ENCODE results near the gene REV3L.

REV3L gene

DNA sequence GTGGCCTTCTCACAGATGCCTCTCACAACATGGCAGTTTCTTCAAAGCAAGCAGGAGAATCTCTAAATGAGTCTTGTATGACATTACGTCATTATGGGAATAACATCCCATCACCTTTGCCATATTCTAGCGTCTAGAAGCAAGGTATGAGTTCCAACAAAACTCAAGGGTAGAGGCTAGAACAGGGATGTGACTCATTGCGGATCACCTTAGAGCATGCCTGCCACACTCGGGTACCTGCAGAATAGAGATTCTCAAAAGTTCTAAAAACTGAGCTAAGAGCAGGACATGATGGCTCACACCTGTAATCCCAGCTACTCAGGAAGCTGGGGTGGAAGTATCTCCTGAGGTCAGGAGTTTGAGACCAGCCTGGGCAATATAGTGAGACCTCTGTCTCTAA is 212.9 kb downstream of the REV3L start:
- Histone ChIP-seq H3K79me2 (ENCODE audit: low read length) (peaks cover 80% of the 10 kb centered on the region), H4K20me1 (ENCODE audit: insufficient read depth, low read length) (no peaks in the 10 kb centered on the region; the same call in 1 of the 2 replicates), H3K4me1 (ENCODE audit: low read length) (peaks cover 30% of the 10 kb centered on the region), H3K27ac (ENCODE audit: low read length) (no peak overlapping the region), H3K4me2 (ENCODE audit: low read length) (no peak overlapping the region), H3K4me3 (ENCODE audit: low read length) (no peak overlapping the region), H2AFZ (ENCODE audit: low read depth, low read length) (no peak overlapping the region), H3K36me3 (replicated peaks; ENCODE audit: low read depth, low read length) (peaks cover 63% of the 10 kb centered on the region), H3K27me3 (ENCODE audit: low read depth, low read length) (no peaks in the 10 kb centered on the region), H3K9me3 (ENCODE audit: insufficient read depth, low read length) (no peaks in the 10 kb centered on the region), H3K9ac (ENCODE audit: low read length) (no peak overlapping the region)
- no peak for TF ChIP-seq CTCF (IDR thresholded peaks at IDR 0.05; ENCODE audit: low read depth, low read length)
- TF ChIP-seq EZH2phosphoT487 (IDR thresholded peaks at IDR 0.05; ENCODE audit: low read depth), result no peak

DNA sequence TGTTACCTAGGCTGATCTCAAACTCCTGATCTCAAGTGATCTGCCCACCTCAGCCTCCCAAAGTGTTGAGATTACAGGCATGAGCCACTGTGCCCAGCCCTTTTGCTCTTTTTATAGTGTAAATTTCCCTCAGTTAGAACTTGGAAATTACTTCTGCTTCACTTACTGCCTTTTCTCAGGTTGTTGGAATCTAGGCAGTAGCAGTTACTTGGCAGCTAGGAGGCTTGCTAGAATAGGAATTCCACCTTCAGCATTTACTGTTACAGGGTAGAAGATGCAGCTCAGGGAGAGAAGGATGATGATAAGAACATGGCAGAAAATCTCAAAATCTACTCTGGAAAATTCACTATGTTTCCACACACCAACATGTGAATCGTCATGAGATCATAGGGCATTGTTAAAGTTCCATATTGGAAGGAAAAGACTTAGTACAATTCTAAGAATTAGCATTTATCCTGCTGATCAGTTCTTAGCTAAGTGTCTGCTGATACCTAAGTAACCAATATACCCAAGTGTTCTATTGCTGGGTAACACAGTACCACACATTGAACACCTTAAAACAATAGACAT is 213.5 kb downstream of the REV3L start:
- no peak overlapping the region for H3K9ac ChIP-seq (ENCODE audit: low read length)
- peaks cover 79% of the 10 kb centered on the region for H3K79me2 ChIP-seq (ENCODE audit: low read length)
- no peak overlapping the region for H3K27ac ChIP-seq (ENCODE audit: low read length)
- peaks cover 59% of the 10 kb centered on the region for H3K36me3 ChIP-seq (replicated peaks; ENCODE audit: low read depth, low read length)
- H3K4me2 ChIP-seq (ENCODE audit: low read length), result no peak overlapping the region
- no peaks in the 10 kb centered on the region for H3K27me3 ChIP-seq (ENCODE audit: low read depth, low read length)
- peaks cover 35% of the 10 kb centered on the region for H3K4me1 ChIP-seq (ENCODE audit: low read length)
- no peaks in the 10 kb centered on the region; the same call in 1 of the 2 replicates for H4K20me1 ChIP-seq (ENCODE audit: insufficient read depth, low read length)
- TF ChIP-seq CTCF (IDR thresholded peaks at IDR 0.05; ENCODE audit: low read depth, low read length) (no peak), EZH2phosphoT487 (IDR thresholded peaks at IDR 0.05; ENCODE audit: low read depth) (no peak)
- no peaks in the 10 kb centered on the region for H3K9me3 ChIP-seq (ENCODE audit: insufficient read depth, low read length)
- no peak overlapping the region for H3K4me3 ChIP-seq (ENCODE audit: low read length)
- no peak overlapping the region for H2AFZ ChIP-seq (ENCODE audit: low read depth, low read length)

- H4K20me1 ChIP-seq (ENCODE audit: insufficient read depth, low read length), result no peaks in the 10 kb centered on the region; the same call in 1 of the 2 replicates
- peak overlapping the region; percentile 8; the same call in 1 of the 2 replicates for H3K9ac ChIP-seq (ENCODE audit: low read length)
- no peaks in the 10 kb centered on the region for H3K9me3 ChIP-seq (ENCODE audit: insufficient read depth, low read length)
- H2AFZ ChIP-seq (ENCODE audit: low read depth, low read length), result no peak overlapping the region
- peaks cover 51% of the 10 kb centered on the region for H3K36me3 ChIP-seq (replicated peaks; ENCODE audit: low read depth, low read length)
- H3K27me3 ChIP-seq (ENCODE audit: low read depth, low read length), result no peaks in the 10 kb centered on the region
- peak overlapping the region; percentile 48 for H3K4me2 ChIP-seq (ENCODE audit: low read length)
- TF ChIP-seq CTCF (IDR thresholded peaks at IDR 0.05; ENCODE audit: low read depth, low read length) (no peak), EZH2phosphoT487 (IDR thresholded peaks at IDR 0.05; ENCODE audit: low read depth) (no peak)
- peaks cover 77% of the 10 kb centered on the region for H3K79me2 ChIP-seq (ENCODE audit: low read length)
- H3K4me3 ChIP-seq (ENCODE audit: low read length), result no peak overlapping the region
- H3K27ac ChIP-seq (ENCODE audit: low read length), result peak overlapping the region; percentile 70
- H3K4me1 ChIP-seq (ENCODE audit: low read length), result peaks cover 35% of the 10 kb centered on the region
These were observed 215.2 kb downstream of the REV3L start for GRCh38 chr6:111267764-111268333.

DNA sequence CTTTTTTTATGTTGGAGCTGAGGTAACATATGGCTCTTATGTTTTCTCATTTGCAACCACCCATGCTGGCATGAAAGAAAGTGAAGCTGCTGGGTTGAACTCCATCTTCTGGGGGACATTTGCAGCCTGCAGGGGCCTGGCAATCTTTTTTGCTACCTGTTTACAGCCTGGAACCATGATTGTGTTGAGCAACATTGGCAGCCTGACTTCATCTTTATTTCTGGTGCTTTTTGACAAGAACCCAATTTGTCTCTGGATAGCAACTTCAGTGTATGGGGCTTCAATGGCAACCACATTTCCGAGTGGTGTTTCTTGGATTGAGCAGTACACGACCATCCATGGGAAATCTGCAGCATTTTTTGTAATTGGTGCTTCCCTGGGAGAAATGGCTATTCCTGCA is 216.7 kb downstream of the REV3L start:
- H3K79me2 ChIP-seq (ENCODE audit: low read length), result peaks cover 85% of the 10 kb centered on the region
- TF ChIP-seq EZH2phosphoT487 (IDR thresholded peaks at IDR 0.05; ENCODE audit: low read depth) (no peak), CTCF (IDR thresholded peaks at IDR 0.05; ENCODE audit: low read depth, low read length) (no peak)
- H3K9me3 ChIP-seq (ENCODE audit: insufficient read depth, low read length), result no peaks in the 10 kb centered on the region
- peak overlapping the region; percentile 79 for H3K27ac ChIP-seq (ENCODE audit: low read length)
- no peak overlapping the region; the same call in 1 of the 2 replicates for H3K4me3 ChIP-seq (ENCODE audit: low read length)
- H2AFZ ChIP-seq (ENCODE audit: low read depth, low read length), result no peak overlapping the region
- H4K20me1 ChIP-seq (ENCODE audit: insufficient read depth, low read length), result no peaks in the 10 kb centered on the region; the same call in 1 of the 2 replicates
- peaks cover 39% of the 10 kb centered on the region for H3K4me1 ChIP-seq (ENCODE audit: low read length)
- peak overlapping the region; percentile 54 for H3K4me2 ChIP-seq (ENCODE audit: low read length)
- H3K36me3 ChIP-seq (replicated peaks; ENCODE audit: low read depth, low read length), result peaks cover 56% of the 10 kb centered on the region
- H3K27me3 ChIP-seq (ENCODE audit: low read depth, low read length), result no peaks in the 10 kb centered on the region
- H3K9ac ChIP-seq (ENCODE audit: low read length), result no peak overlapping the region

All from OCI-LY3 (cell line).